Measurements from ENCODE around the gene MED28.
A peak's percentile ranks its signal among the peaks of the same experiment; 100 is the strongest.
"Not testable (repeated sequence)": the region's sequence is repeated elsewhere in the genome, so short reads cannot be mapped to it uniquely, and the experiment has no call there.

Gene MED28

DNA sequence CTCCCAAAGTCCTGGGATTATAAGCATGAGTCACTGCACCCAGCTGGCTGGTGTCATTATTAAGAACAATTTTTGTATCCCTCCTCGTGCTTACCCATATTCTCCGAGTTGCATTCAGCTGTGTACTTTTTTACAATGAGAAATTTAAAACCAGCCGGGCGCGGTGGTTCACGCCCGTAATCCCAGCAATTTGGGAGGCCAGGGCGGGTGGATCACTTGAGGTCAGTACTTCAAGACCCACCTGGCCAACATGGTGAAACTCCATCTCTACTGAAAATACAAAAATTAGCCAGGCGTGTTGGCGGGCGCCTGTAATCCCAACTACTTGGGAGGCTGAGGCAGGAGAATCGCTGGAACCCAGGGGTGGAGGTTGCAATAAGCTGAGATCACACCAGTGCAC is 39.3 kb upstream of the MED28 start:
- H3K4me1 ChIP-seq (ENCODE audit: control insufficient read depth, insufficient read depth, low read depth, low read length) = peaks cover 11% of the 10 kb centered on the region
- not testable (repeated sequence) for H3K27ac ChIP-seq (ENCODE audit: low read length, poor library complexity, severe bottlenecking)
- 93% methylated on average over 12 of the region's 12 CpGs for WGBS

DNA sequence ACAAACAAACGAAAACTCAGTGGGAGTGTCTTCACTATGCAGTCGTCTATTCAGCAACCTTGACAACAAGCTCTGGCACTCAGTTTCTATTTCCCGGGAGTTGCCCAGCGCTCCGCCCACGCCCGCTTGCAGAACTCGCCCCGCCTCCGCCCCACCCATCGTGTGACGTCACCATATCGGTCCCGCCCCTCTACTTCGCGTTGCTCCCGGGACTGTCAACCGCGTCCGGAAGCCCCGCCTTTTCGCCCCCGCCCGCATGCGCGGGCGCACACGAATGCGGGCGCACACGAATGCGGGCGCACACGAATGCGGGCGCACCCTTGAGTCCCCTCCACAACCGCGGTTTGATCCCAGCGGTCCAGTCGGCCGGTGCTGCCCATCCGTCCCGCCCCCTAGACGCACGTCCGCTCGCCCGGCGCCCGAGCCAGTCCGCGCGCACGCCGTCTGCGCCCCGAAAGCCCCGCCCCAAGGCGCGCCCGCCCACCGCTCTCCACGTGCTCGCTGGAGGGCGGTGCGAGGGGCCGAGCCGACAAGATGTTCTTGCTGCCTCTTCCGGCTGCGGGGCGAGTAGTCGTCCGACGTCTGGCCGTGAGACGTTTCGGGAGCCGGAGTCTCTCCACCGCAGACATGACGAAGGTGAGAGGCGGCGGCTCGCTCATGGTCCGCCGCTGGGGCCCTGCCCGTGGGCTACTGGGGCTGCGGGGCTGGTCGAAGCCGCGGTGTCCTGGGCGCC is 37.3 kb upstream of the MED28 start, which contains the start of gene LAP3:
LAP3 (plus strand) TSS at position 267 of the 733 bp plus-strand sequence; CDS start at position 535, 268 bp downstream.
- Histone ChIP-seq H3K9ac (ENCODE audit: low read length) (peak within 1 kb of the TSS; percentile 95), H3K18ac (ENCODE audit: low read depth in 1 of 2, low read length in 2 of 2) (peak within 1 kb of the TSS; percentile 81 to 91), H3K4me1 (ENCODE audit: control insufficient read depth, insufficient read depth, low read depth, low read length) (peaks cover 11% of the 10 kb centered on the region), H2BK15ac (ENCODE audit: low read depth, poor library complexity, severe bottlenecking) (peak within 1 kb of the TSS; percentile 82), H3K79me1 (replicated peaks; ENCODE audit: low read length, poor library complexity, severe bottlenecking) (peaks cover 18% of the 10 kb centered on the region), H3K36me3 (ENCODE audit: control insufficient read depth in 1 of 2, insufficient read depth in 2 of 2, low read depth in 1 of 2, low read length in 2 of 2) (peaks cover 1 to 18% of the 10 kb centered on the region in 2 experiments), H2AK5ac (ENCODE audit: low read length, severe bottlenecking) (no peak within 1 kb of the TSS), H2BK12ac (ENCODE audit: low read length in 2 of 2) (no peak within 1 kb of the TSS), H4K8ac (ENCODE audit: low read length) (peak within 1 kb of the TSS; percentile 59), H4K91ac (ENCODE audit: low read length) (peak within 1 kb of the TSS; percentile 45), H2BK120ac (ENCODE audit: low read depth, low read length) (no peak within 1 kb of the TSS), H3K27ac (ENCODE audit: low read length, poor library complexity, severe bottlenecking) (peak within 1 kb of the TSS; percentile 74), H3K9me3 (ENCODE audit: control insufficient read depth, low read length) (no peaks in the 10 kb centered on the region), H3K27me3 (ENCODE audit: control insufficient read depth in 1 of 2, insufficient read depth in 1 of 2, low read length in 2 of 2) (no peaks in the 10 kb centered on the region), H3K4me3 (ENCODE audit: insufficient read depth in 1 of 2, low read depth in 1 of 2, low read length in 2 of 2) (peak within 1 kb of the TSS; percentile 89 to 91), H2AFZ (ENCODE audit: low read depth, low read length) (peak within 1 kb of the TSS; percentile 79), H3K4me2 (ENCODE audit: low read length, poor library complexity, severe bottlenecking) (peak within 1 kb of the TSS; percentile 98), H2BK5ac (ENCODE audit: low read depth, low read length, poor library complexity, severe bottlenecking) (no peak within 1 kb of the TSS), H3K4ac (ENCODE audit: low read depth in 1 of 2, low read length in 2 of 2) (peak within 1 kb of the TSS in 1 of 2 experiments; percentile 82), H3K14ac (ENCODE audit: low read length in 2 of 2) (peak within 1 kb of the TSS in 1 of 2 experiments; percentile 62), H3K23ac (ENCODE audit: low read length in 2 of 2) (peak within 1 kb of the TSS; percentile 41 to 59)
- DNase-seq = peak; percentile 95
- under 1% methylated on average over 80 of the region's 91 CpGs for whole genome bisulfite sequencing

More for the DNA sequence above, 39.3 kb upstream of the MED28 start:
- H2BK12ac ChIP-seq (ENCODE audit: low read length in 2 of 2); H3K23ac ChIP-seq (ENCODE audit: low read length in 2 of 2); H4K8ac ChIP-seq (ENCODE audit: low read length); H3K9me3 ChIP-seq (ENCODE audit: control insufficient read depth, low read length); H3K36me3 ChIP-seq (ENCODE audit: control insufficient read depth in 1 of 2, insufficient read depth in 2 of 2, low read depth in 1 of 2, low read length in 2 of 2); H2BK5ac ChIP-seq (ENCODE audit: low read depth, low read length, poor library complexity, severe bottlenecking); H3K27me3 ChIP-seq (ENCODE audit: control insufficient read depth in 1 of 2, insufficient read depth in 1 of 2, low read length in 2 of 2); H2BK120ac ChIP-seq (ENCODE audit: low read depth, low read length); H3K79me1 ChIP-seq (replicated peaks; ENCODE audit: low read length, poor library complexity, severe bottlenecking); H3K9ac ChIP-seq (ENCODE audit: low read length); H3K14ac ChIP-seq (ENCODE audit: low read length in 2 of 2); H2AK5ac ChIP-seq (ENCODE audit: low read length, severe bottlenecking); DNase-seq; H3K18ac ChIP-seq (ENCODE audit: low read depth in 1 of 2, low read length in 2 of 2); H3K4me2 ChIP-seq (ENCODE audit: low read length, poor library complexity, severe bottlenecking); H3K4me3 ChIP-seq (ENCODE audit: insufficient read depth in 1 of 2, low read depth in 1 of 2, low read length in 2 of 2); H2BK15ac ChIP-seq (ENCODE audit: low read depth, poor library complexity, severe bottlenecking); H3K4ac ChIP-seq (ENCODE audit: low read depth in 1 of 2, low read length in 2 of 2); H4K91ac ChIP-seq (ENCODE audit: low read length); H2AFZ ChIP-seq (ENCODE audit: low read depth, low read length): not testable (repeated sequence)

DNA sequence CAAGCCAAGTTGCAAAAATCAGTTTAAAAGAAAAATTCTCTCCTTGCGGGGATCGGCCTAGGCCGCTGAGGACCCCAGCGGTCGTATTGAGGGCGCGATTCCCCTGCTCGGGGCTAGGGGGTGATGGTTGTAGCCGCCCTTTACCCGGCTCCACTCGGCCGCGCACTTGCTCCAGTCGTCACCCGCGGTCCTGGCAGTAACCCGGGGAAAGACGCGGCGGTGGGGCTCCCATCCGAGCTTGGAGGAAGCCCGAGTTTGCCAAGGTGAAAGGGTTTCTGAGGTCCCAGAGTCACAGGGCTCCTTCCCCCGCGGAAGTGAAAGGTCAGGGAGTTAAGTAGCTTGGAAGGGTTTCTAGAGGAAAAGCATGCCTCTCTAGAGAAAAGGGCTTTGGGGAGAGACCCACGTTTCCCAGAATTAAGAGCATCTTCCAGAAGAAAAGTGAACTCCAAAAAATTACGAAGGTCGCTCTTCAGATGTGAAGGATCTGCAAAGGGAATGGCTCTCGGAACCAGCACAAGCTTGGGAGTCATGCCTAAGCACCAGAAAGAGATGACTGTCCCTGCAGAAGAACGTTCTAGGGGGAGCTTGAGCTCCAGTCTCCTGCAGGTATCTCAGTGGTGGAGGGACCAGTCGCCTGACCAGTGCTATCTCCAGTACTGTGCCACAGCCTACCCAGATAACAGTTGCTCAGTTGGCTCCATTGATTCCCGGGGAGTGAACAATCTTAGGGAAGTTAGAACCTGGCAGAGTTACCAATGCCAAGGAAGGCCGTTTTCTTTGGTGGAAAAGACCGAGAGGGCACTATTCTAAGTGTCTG is 36.6 kb upstream of the MED28 start:
- Histone ChIP-seq H3K14ac (ENCODE audit: low read length in 2 of 2) (peak overlapping the region in 1 of 2 experiments; percentile 62), H3K79me1 (replicated peaks; ENCODE audit: low read length, poor library complexity, severe bottlenecking) (peaks cover 18% of the 10 kb centered on the region), H3K27me3 (ENCODE audit: control insufficient read depth in 1 of 2, insufficient read depth in 1 of 2, low read length in 2 of 2) (no peaks in the 10 kb centered on the region), H3K36me3 (ENCODE audit: control insufficient read depth in 1 of 2, insufficient read depth in 2 of 2, low read depth in 1 of 2, low read length in 2 of 2) (peaks cover 5 to 26% of the 10 kb centered on the region in 2 experiments), H3K4me3 (ENCODE audit: insufficient read depth in 1 of 2, low read depth in 1 of 2, low read length in 2 of 2) (peak overlapping the region; percentile 89 to 91), H3K27ac (ENCODE audit: low read length, poor library complexity, severe bottlenecking) (peak overlapping the region; percentile 74), H2BK12ac (ENCODE audit: low read length in 2 of 2) (no peak overlapping the region), H2AK5ac (ENCODE audit: low read length, severe bottlenecking) (no peak overlapping the region), H3K9me3 (ENCODE audit: control insufficient read depth, low read length) (no peaks in the 10 kb centered on the region), H3K9ac (ENCODE audit: low read length) (peak overlapping the region; percentile 95), H4K91ac (ENCODE audit: low read length) (peak overlapping the region; percentile 7), H3K23ac (ENCODE audit: low read length in 2 of 2) (peak overlapping the region; percentile 41 to 59), H4K8ac (ENCODE audit: low read length) (peak overlapping the region; percentile 19), H3K18ac (ENCODE audit: low read depth in 1 of 2, low read length in 2 of 2) (peak overlapping the region in 1 of 2 experiments; percentile 91), H2AFZ (ENCODE audit: low read depth, low read length) (peak overlapping the region; percentile 79), H3K4ac (ENCODE audit: low read depth in 1 of 2, low read length in 2 of 2) (peak overlapping the region in 1 of 2 experiments; percentile 82), H2BK120ac (ENCODE audit: low read depth, low read length) (no peak overlapping the region), H2BK15ac (ENCODE audit: low read depth, poor library complexity, severe bottlenecking) (peak overlapping the region; percentile 82), H3K4me1 (ENCODE audit: control insufficient read depth, insufficient read depth, low read depth, low read length) (peaks cover 11% of the 10 kb centered on the region), H3K4me2 (ENCODE audit: low read length, poor library complexity, severe bottlenecking) (peak overlapping the region; percentile 85), H2BK5ac (ENCODE audit: low read depth, low read length, poor library complexity, severe bottlenecking) (no peak overlapping the region)
- no peak for DNase-seq
- WGBS = 13% methylated on average over 33 of the region's 33 CpGs

DNA sequence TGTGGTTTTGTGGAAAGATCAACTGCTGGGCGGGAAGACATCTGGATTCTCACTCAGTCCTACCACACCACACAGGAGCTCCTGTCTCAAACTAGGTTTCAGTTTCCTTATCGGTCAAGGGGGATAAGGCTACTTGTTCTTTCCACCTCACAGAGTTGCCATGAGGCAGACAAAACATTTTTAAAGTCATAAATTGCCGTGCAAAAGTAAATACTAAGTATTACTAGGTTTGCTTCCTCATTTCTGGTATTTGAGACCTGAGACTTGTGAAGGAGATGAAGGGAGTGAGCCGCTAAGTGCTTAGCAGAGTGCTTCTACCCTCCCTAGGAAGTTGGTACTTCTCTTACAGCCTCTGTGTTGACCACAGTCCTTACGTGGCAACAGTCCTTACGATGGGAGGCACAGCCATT is 36.0 kb upstream of the MED28 start:
- Histone ChIP-seq H3K27me3 (ENCODE audit: control insufficient read depth in 1 of 2, insufficient read depth in 1 of 2, low read length in 2 of 2) (no peaks in the 10 kb centered on the region), H2BK5ac (ENCODE audit: low read depth, low read length, poor library complexity, severe bottlenecking) (no peak overlapping the region), H2BK12ac (ENCODE audit: low read length in 2 of 2) (no peak overlapping the region), H3K18ac (ENCODE audit: low read depth in 1 of 2, low read length in 2 of 2) (no peak overlapping the region), H4K8ac (ENCODE audit: low read length) (no peak overlapping the region), H3K36me3 (ENCODE audit: control insufficient read depth in 1 of 2, insufficient read depth in 2 of 2, low read depth in 1 of 2, low read length in 2 of 2) (peaks cover 10 to 32% of the 10 kb centered on the region in 2 experiments), H3K27ac (ENCODE audit: low read length, poor library complexity, severe bottlenecking) (no peak overlapping the region), H2BK15ac (ENCODE audit: low read depth, poor library complexity, severe bottlenecking) (no peak overlapping the region), H3K23ac (ENCODE audit: low read length in 2 of 2) (peak overlapping the region in 1 of 2 experiments; percentile 86), H3K9ac (ENCODE audit: low read length) (peak overlapping the region; percentile 95), H3K4me2 (ENCODE audit: low read length, poor library complexity, severe bottlenecking) (peak overlapping the region; percentile 85), H3K14ac (ENCODE audit: low read length in 2 of 2) (no peak overlapping the region), H3K4me3 (ENCODE audit: insufficient read depth in 1 of 2, low read depth in 1 of 2, low read length in 2 of 2) (peak overlapping the region in 1 of 2 experiments; percentile 89), H2AK5ac (ENCODE audit: low read length, severe bottlenecking) (peak overlapping the region; percentile 7), H3K9me3 (ENCODE audit: control insufficient read depth, low read length) (no peaks in the 10 kb centered on the region), H3K4me1 (ENCODE audit: control insufficient read depth, insufficient read depth, low read depth, low read length) (peaks cover 11% of the 10 kb centered on the region), H3K79me1 (replicated peaks; ENCODE audit: low read length, poor library complexity, severe bottlenecking) (peaks cover 21% of the 10 kb centered on the region), H2AFZ (ENCODE audit: low read depth, low read length) (no peak overlapping the region), H4K91ac (ENCODE audit: low read length) (no peak overlapping the region), H3K4ac (ENCODE audit: low read depth in 1 of 2, low read length in 2 of 2) (no peak overlapping the region), H2BK120ac (ENCODE audit: low read depth, low read length) (no peak overlapping the region)
- 86% methylated on average over 5 of the region's 6 CpGs for WGBS
- peak; percentile 61 for DNase-seq
